ENCODE measurements around the gene ATG10. TPM values are rescaled to one million over a fixed set of nuclear protein-coding genes. Genes with fewer than 3 reads are reported as not detected.
"Not testable (repeated sequence)": the region's sequence is repeated elsewhere in the genome, so short reads cannot be mapped to it uniquely, and the experiment has no call there.

Gene ATG10
- total RNA-seq, 1 donor from 2014 or later, result 6.0 TPM

GRCh38 chr5:81936066-81936465 lies 35.8 kb upstream of the ATG10 start:
- DNase-seq, result no peak
- no peaks in the 10 kb centered on the region for H3K27me3 ChIP-seq (ENCODE audit: low read depth)
- no peaks in the 10 kb centered on the region for H3K4me1 ChIP-seq
- no peak for TF ChIP-seq CTCF (IDR thresholded peaks at IDR 0.05; ENCODE audit: borderline replicate concordance)
- no peak overlapping the region for H3K4me3 ChIP-seq
- intact Hi-C loops (cut with micrococcal nuclease), result no loop called here
- peaks cover 9% of the 10 kb centered on the region for H3K9me3 ChIP-seq (replicated peaks)
- H3K36me3 ChIP-seq, result no peaks in the 10 kb centered on the region
- no peak overlapping the region for H3K27ac ChIP-seq (replicated peaks)

GRCh38 chr5:81936750-81937149 lies 35.1 kb upstream of the ATG10 start:
- no peaks in the 10 kb centered on the region for H3K4me1 ChIP-seq
- H3K36me3 ChIP-seq, result no peaks in the 10 kb centered on the region
- no peak overlapping the region for H3K27ac ChIP-seq (replicated peaks)
- intact Hi-C loops (cut with micrococcal nuclease), result no loop called here
- no peak for TF ChIP-seq CTCF (IDR thresholded peaks at IDR 0.05; ENCODE audit: borderline replicate concordance)
- no peak for DNase-seq
- H3K27me3 ChIP-seq (ENCODE audit: low read depth), result no peaks in the 10 kb centered on the region
- peaks cover 16% of the 10 kb centered on the region for H3K9me3 ChIP-seq (replicated peaks)
- no peak overlapping the region for H3K4me3 ChIP-seq

- no peak overlapping the region for H3K27ac ChIP-seq (replicated peaks)
- no peaks in the 10 kb centered on the region for H3K4me1 ChIP-seq
- H3K36me3 ChIP-seq, result no peaks in the 10 kb centered on the region
- no peak for TF ChIP-seq CTCF (IDR thresholded peaks at IDR 0.05; ENCODE audit: borderline replicate concordance)
- H3K4me3 ChIP-seq, result no peak overlapping the region
- DNase-seq, result no peak
- H3K9me3 ChIP-seq (replicated peaks), result peaks cover 42% of the 10 kb centered on the region
- H3K27me3 ChIP-seq (ENCODE audit: low read depth), result no peaks in the 10 kb centered on the region
- intact Hi-C loops (cut with micrococcal nuclease), result no loop called here
These were observed 29.1 kb upstream of the ATG10 start for GRCh38 chr5:81942746-81943145.

- intact Hi-C loops (cut with micrococcal nuclease), result no loop called here
- Histone ChIP-seq H3K9me3 (replicated peaks) (peaks cover 10% of the 10 kb centered on the region), H3K4me3 (no peak overlapping the region), H3K27ac (replicated peaks) (no peak overlapping the region), H3K27me3 (ENCODE audit: low read depth) (no peaks in the 10 kb centered on the region), H3K4me1 (peaks cover 20% of the 10 kb centered on the region), H3K36me3 (no peaks in the 10 kb centered on the region)
- TF ChIP-seq CTCF (IDR thresholded peaks at IDR 0.05; ENCODE audit: borderline replicate concordance), result no peak
- no peak for DNase-seq
These were observed 23.5 kb upstream of the ATG10 start for GRCh38 chr5:81948349-81948748.

- Histone ChIP-seq H3K4me3 (no peak overlapping the region), H3K9me3 (replicated peaks) (no peaks in the 10 kb centered on the region), H3K36me3 (no peaks in the 10 kb centered on the region), H3K27ac (replicated peaks) (no peak overlapping the region), H3K4me1 (peaks cover 20% of the 10 kb centered on the region), H3K27me3 (ENCODE audit: low read depth) (no peaks in the 10 kb centered on the region)
- intact Hi-C loops (cut with micrococcal nuclease), result no loop called here
- DNase-seq, result no peak
- no peak for TF ChIP-seq CTCF (IDR thresholded peaks at IDR 0.05; ENCODE audit: borderline replicate concordance)
These were observed 22.4 kb upstream of the ATG10 start for GRCh38 chr5:81949462-81949861.

GRCh38 chr5:81950996-81951395 lies 20.8 kb upstream of the ATG10 start:
- Histone ChIP-seq H3K9me3 (replicated peaks) (no peaks in the 10 kb centered on the region), H3K36me3 (no peaks in the 10 kb centered on the region), H3K4me3 (no peak overlapping the region), H3K4me1 (peaks cover 20% of the 10 kb centered on the region), H3K27me3 (ENCODE audit: low read depth) (no peaks in the 10 kb centered on the region), H3K27ac (replicated peaks) (peak overlapping the region; percentile 5)
- no peak for TF ChIP-seq CTCF (IDR thresholded peaks at IDR 0.05; ENCODE audit: borderline replicate concordance)
- no peak for DNase-seq
- intact Hi-C loops (cut with micrococcal nuclease), result no loop called here

- H3K27ac ChIP-seq (replicated peaks); intact Hi-C loops (cut with micrococcal nuclease); H3K27me3 ChIP-seq (ENCODE audit: low read depth); H3K36me3 ChIP-seq; DNase-seq; H3K4me3 ChIP-seq; H3K9me3 ChIP-seq (replicated peaks): not testable (repeated sequence)
- H3K4me1 ChIP-seq, result peaks cover 20% of the 10 kb centered on the region
These were observed 17.0 kb upstream of the ATG10 start for GRCh38 chr5:81954796-81955195.

GRCh38 chr5:81958129-81958528 lies 13.7 kb upstream of the ATG10 start:
- H3K4me1 ChIP-seq; H3K9me3 ChIP-seq (replicated peaks); intact Hi-C loops (cut with micrococcal nuclease): not testable (repeated sequence)

More at GRCh38 chr5:81958129-81958528, 13.7 kb upstream of the ATG10 start:
- H3K27ac ChIP-seq (replicated peaks); H3K27me3 ChIP-seq (ENCODE audit: low read depth); H3K4me3 ChIP-seq; DNase-seq; H3K36me3 ChIP-seq: not testable (repeated sequence)

Data from left ventricle myocardium inferior (tissue), 1 donor.